HG02588 (cell line): ENCODE data around the gene ERICH4.
"Not testable (repeated sequence)": the region's sequence is repeated elsewhere in the genome, so short reads cannot be mapped to it uniquely, and the experiment has no call there.

Experiments used
- ATAC-seq: cut with Tn5 transposase; IDR thresholded peaks from one replicate; pipeline ENCODE4 v1.9.1; 2021; ENCODE audit warnings: mild to moderate bottlenecking, moderate library complexity; ENCODE audit not compliant: unreplicated experiment

Gene ERICH4

GRCh38 chr19:41442473-41443355 is at the start of gene ERICH4:
Gene ERICH4 (plus strand): TSS chr19:41443156. CDS start chr19:41443170, 14 bp downstream.
- no peak for ATAC-seq

GRCh38 chr19:41395355-41395754 is 47.6 kb upstream of the ERICH4 start:
- no peak for ATAC-seq

- ATAC-seq, result peak; percentile 91
Measured at GRCh38 chr19:41397086-41398049, 45.6 kb upstream of the ERICH4 start, which contains the start of the genes BCKDHA and EXOSC5. Gene BCKDHA (plus strand): TSS chr19:41397818. CDS start chr19:41397828, 10 bp downstream. Gene EXOSC5 (minus strand): TSS chr19:41397359. CDS start chr19:41397328, 31 bp downstream.

- no peak for ATAC-seq
Measured at GRCh38 chr19:41398050-41398418, 44.9 kb upstream of the ERICH4 start.

- ATAC-seq, result no peak
Measured at GRCh38 chr19:41398598-41398997, 44.4 kb upstream of the ERICH4 start.

GRCh38 chr19:41399091-41399490 is 43.9 kb upstream of the ERICH4 start:
- ATAC-seq, result no peak

GRCh38 chr19:41399525-41399924 is 43.4 kb upstream of the ERICH4 start:
- ATAC-seq, result no peak

- no peak for ATAC-seq
Measured at GRCh38 chr19:41401483-41401882, 41.5 kb upstream of the ERICH4 start.

- no peak for ATAC-seq
Measured at GRCh38 chr19:41402010-41402409, 40.9 kb upstream of the ERICH4 start.

GRCh38 chr19:41403181-41403970 is 39.6 kb upstream of the ERICH4 start:
- no peak for ATAC-seq

- no peak for ATAC-seq
Measured at GRCh38 chr19:41405776-41406175, 37.2 kb upstream of the ERICH4 start.

GRCh38 chr19:41407271-41407670 is 35.7 kb upstream of the ERICH4 start:
- no peak for ATAC-seq

- no peak for ATAC-seq
Measured at GRCh38 chr19:41408256-41408655, 34.7 kb upstream of the ERICH4 start.

- ATAC-seq, result not testable (repeated sequence)
Measured at GRCh38 chr19:41408846-41409245, 34.1 kb upstream of the ERICH4 start.

GRCh38 chr19:41409288-41409687 is 33.7 kb upstream of the ERICH4 start:
- no peak for ATAC-seq

GRCh38 chr19:41410336-41411054 is 32.5 kb upstream of the ERICH4 start:
- no peak for ATAC-seq

- ATAC-seq, result no peak
Measured at GRCh38 chr19:41411100-41411967, 31.6 kb upstream of the ERICH4 start.

- no peak for ATAC-seq
Measured at GRCh38 chr19:41411968-41412265, 31.0 kb upstream of the ERICH4 start.

- ATAC-seq, result no peak
Measured at GRCh38 chr19:41412953-41413352, 30.0 kb upstream of the ERICH4 start.
